ENCODE measurements around the gene GBP3.

GRCh38 chr1:88990426-88990825 lies 32.2 kb downstream of the GBP3 start:
- TF ChIP-seq CTCF (conservative IDR thresholded peaks at IDR 0.05; ENCODE audit: low read length) = no peak
- TF ChIP-seq EZH2phosphoT487 (IDR thresholded peaks at IDR 0.05; ENCODE audit: borderline replicate concordance) = no peak
